Caco-2 (cell line): ENCODE measurements around the gene TTC21A. TPM values are rescaled to one million over a fixed set of nuclear protein-coding genes. Genes with fewer than 3 reads are reported as not detected.

Experiments
- BruUV-seq: library from RNA; stranded (reverse); fragments of 400-500 nt; replicated peaks from 2 replicates; lab custom pipeline; 2021; lab: Mats Ljungman, UMichigan
- CTCF ChIA-PET: fragments of 300-600 bp; sonication (Branson Sonifier 250); formaldehyde crosslinking; loops from one replicate; lab custom pipeline; 2022; ENCODE audit warnings: antibody characterized with exemption; lab: Charles Lee
- POLR2A ChIA-PET: fragments of 300-600 bp; sonication (Branson Sonifier 250); formaldehyde crosslinking; loops from one replicate; lab custom pipeline; 2022; ENCODE audit warnings: antibody characterized with exemption; lab: Charles Lee
- DNase-seq, 2 experiments: peaks; one replicate each; pipeline versions ENCODE4 v3.0.0 to v3.0.0-alpha.2; 2020 to 2022
- H3K27me3 ChIP-seq: replicated peaks from 2 replicates; pipeline ENCODE4 v1.6.0; 2011; ENCODE audit warnings: low read length; ENCODE audit not compliant: control insufficient read depth, insufficient read depth
- H3K36me3 ChIP-seq: 2 replicates; pipeline ENCODE4 v1.5.1; 2011; ENCODE audit warnings: low read length; ENCODE audit not compliant: control insufficient read depth, insufficient read depth
- H3K4me1 ChIP-seq: fragments of 250-450 bp; sonication (Bioruptor Pico); 2 replicates; pipeline ENCODE4 v1.5.1; 2020; ENCODE audit warnings: mild to moderate bottlenecking
- H3K4me3 ChIP-seq: 2 replicates; pipeline ENCODE4 v1.5.1; 2011; ENCODE audit warnings: low read depth, mild to moderate bottlenecking, control low read depth, low read length
- H3K9me3 ChIP-seq: fragments of 250-450 bp; sonication (Bioruptor Pico); 2 replicates; pipeline ENCODE4 v1.5.1; 2020; ENCODE audit warnings: mild to moderate bottlenecking, moderate library complexity
- H3K27ac Mint-ChIP-seq: one replicate; pipeline ENCODE4 v1.8.0; 2022; ENCODE audit warnings: mixed read lengths; ENCODE audit not compliant: unreplicated experiment
- H3K27me3 Mint-ChIP-seq: one replicate; pipeline ENCODE4 v1.8.0; 2022; ENCODE audit warnings: mixed read lengths; ENCODE audit not compliant: insufficient read depth, unreplicated experiment
- H3K36me3 Mint-ChIP-seq: one replicate; pipeline ENCODE4 v1.8.0; 2022; ENCODE audit warnings: mild to moderate bottlenecking, mixed read lengths; ENCODE audit not compliant: insufficient read depth, unreplicated experiment
- H3K4me1 Mint-ChIP-seq: one replicate; pipeline ENCODE4 v1.8.0; 2022; ENCODE audit warnings: low read depth, mixed read lengths; ENCODE audit not compliant: unreplicated experiment
- H3K4me3 Mint-ChIP-seq: one replicate; pipeline ENCODE4 v1.8.0; 2022; ENCODE audit warnings: mild to moderate bottlenecking, moderate library complexity, mixed read lengths; ENCODE audit not compliant: unreplicated experiment
- H3K9me3 Mint-ChIP-seq: one replicate; pipeline ENCODE4 v1.8.0; 2022; ENCODE audit warnings: mixed read lengths; ENCODE audit not compliant: unreplicated experiment
- CTCF ChIP-seq, 2 experiments: fragments of 200-600 bp in 1 of 2; IDR thresholded peaks; 1 replicate in 1 of 2; 2 replicates in 1 of 2; pipeline versions ENCODE4 v1.5.1 to v1.8.0; 2011 to 2022; ENCODE audit warnings: antibody characterized with exemption in 1 of 2, control low read depth in 1 of 2, inconsistent platforms in 1 of 2, low read depth in 1 of 2, low read length in 1 of 2, mild to moderate bottlenecking in 1 of 2, moderate library complexity in 1 of 2; ENCODE audit not compliant: insufficient read depth in 1 of 2, severe bottlenecking in 1 of 2, unreplicated experiment in 1 of 2
- intact Hi-C: fragments of 100-400 bp; cut with micrococcal nuclease; formaldehyde crosslinking; loops from one replicate; pipeline ENCODE4 v1.10.0; 2022; ENCODE audit not compliant: unreplicated experiment
- total RNA-seq: library from RNA; stranded (reverse); gene quantifications from 2 replicates; pipeline ENCODE4 v1.2.3, GENCODE V29; 2022

The TTC21A gene
- total RNA-seq, 1 experiment from 2014 or later, result 4.0 TPM

GRCh38 chr3:39158148-39158715 lies 50.8 kb downstream of the TTC21A start:
- intact Hi-C loops, result no loop called here

GRCh38 chr3:39164414-39164813 lies 56.9 kb downstream of the TTC21A start:
- Mint-ChIP-seq H3K4me3 (no peak overlapping the region), H3K27ac (no peak overlapping the region), H3K4me1 (no peaks in the 10 kb centered on the region), H3K36me3 (no peaks in the 10 kb centered on the region), H3K27me3 (no peaks in the 10 kb centered on the region), H3K9me3 (peaks cover 12% of the 10 kb centered on the region)
- no peak for DNase-seq
- ChIA-PET CTCF (interaction anchor here (0.7 kb wide), 1 partner anchor 644 kb away, joined by 3 read pairs; no protein-coding TSS in a partner anchor), POLR2A (no interaction called here)
- no TSS peak for BruUV-seq
- Histone ChIP-seq H3K4me1 (peaks cover 5% of the 10 kb centered on the region; the same call in 1 of the 2 replicates), H3K36me3 (no peaks in the 10 kb centered on the region), H3K4me3 (no peak overlapping the region), H3K9me3 (no peaks in the 10 kb centered on the region), H3K27me3 (no peaks in the 10 kb centered on the region)
- TF ChIP-seq CTCF (IDR thresholded peaks at IDR 0.05; ENCODE audit: insufficient read depth in 1 of 2, low read depth in 1 of 2, low read length in 1 of 2, severe bottlenecking in 1 of 2, unreplicated experiment in 1 of 2), result no peak
- intact Hi-C loops, result no loop called here

More at GRCh38 chr3:39158148-39158715, 50.8 kb downstream of the TTC21A start:
- H3K36me3 ChIP-seq, result no peaks in the 10 kb centered on the region
- Mint-ChIP-seq H3K36me3 (peaks cover 8% of the 10 kb centered on the region), H3K27me3 (no peaks in the 10 kb centered on the region), H3K4me3 (no peak overlapping the region), H3K4me1 (peaks cover 7% of the 10 kb centered on the region), H3K9me3 (peaks cover 7% of the 10 kb centered on the region), H3K27ac (no peak overlapping the region)
- ChIA-PET CTCF (interaction anchor here (0.7 to 1.5 kb wide), 2 partner anchors 18 to 130 kb away, joined by 3 read pairs; no protein-coding TSS in a partner anchor), POLR2A (no interaction called here)
- peaks cover 14% of the 10 kb centered on the region for H3K4me1 ChIP-seq
- no peak for DNase-seq
- no peak for TF ChIP-seq CTCF (IDR thresholded peaks at IDR 0.05; ENCODE audit: insufficient read depth in 1 of 2, low read depth in 1 of 2, low read length in 1 of 2, severe bottlenecking in 1 of 2, unreplicated experiment in 1 of 2)
- no peaks in the 10 kb centered on the region for H3K27me3 ChIP-seq
- H3K9me3 ChIP-seq, result no peaks in the 10 kb centered on the region
- no peak overlapping the region for H3K4me3 ChIP-seq
- BruUV-seq, result no TSS peak

GRCh38 chr3:39165518-39165917 lies 58.0 kb downstream of the TTC21A start:
- ChIA-PET CTCF (interaction anchor here (1.0 to 1.3 kb wide), 2 partner anchors 28 to 40 kb away, joined by 3 read pairs; no protein-coding TSS in a partner anchor), POLR2A (no interaction called here)
- Mint-ChIP-seq H3K27me3 (no peaks in the 10 kb centered on the region), H3K4me3 (no peak overlapping the region), H3K27ac (no peak overlapping the region), H3K4me1 (no peaks in the 10 kb centered on the region), H3K9me3 (peaks cover 12% of the 10 kb centered on the region), H3K36me3 (no peaks in the 10 kb centered on the region)
- no peaks in the 10 kb centered on the region for H3K9me3 ChIP-seq
- no peaks in the 10 kb centered on the region for H3K36me3 ChIP-seq
- peaks cover 5% of the 10 kb centered on the region; the same call in 1 of the 2 replicates for H3K4me1 ChIP-seq
- no peak for TF ChIP-seq CTCF (IDR thresholded peaks at IDR 0.05; ENCODE audit: insufficient read depth in 1 of 2, low read depth in 1 of 2, low read length in 1 of 2, severe bottlenecking in 1 of 2, unreplicated experiment in 1 of 2)
- no peak overlapping the region for H3K4me3 ChIP-seq
- DNase-seq, result no peak
- no TSS peak for BruUV-seq
- no peaks in the 10 kb centered on the region for H3K27me3 ChIP-seq
- intact Hi-C loops, result no loop called here
